ENCODE data around the gene LRRC36.

DNA sequence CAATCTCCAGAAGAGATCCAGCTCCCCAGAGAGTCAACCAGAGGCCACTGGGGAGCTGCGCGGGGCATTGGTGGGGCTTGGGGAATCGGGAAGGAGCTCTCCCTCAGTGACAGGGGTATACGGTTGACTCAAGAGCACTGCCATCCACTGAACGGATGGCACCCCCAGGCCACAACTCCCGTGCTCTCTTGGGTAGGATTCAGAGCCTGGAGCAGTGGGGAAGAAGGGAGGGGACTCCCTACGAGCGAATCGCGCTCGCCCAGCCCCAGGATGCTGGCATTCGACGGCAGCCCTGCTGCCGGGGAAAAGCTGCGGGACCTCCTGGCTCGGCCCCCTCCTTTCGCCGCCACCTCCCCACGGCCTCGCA is 67.2 kb downstream of the LRRC36 start:
- TF ChIP-seq, protein P1, sequence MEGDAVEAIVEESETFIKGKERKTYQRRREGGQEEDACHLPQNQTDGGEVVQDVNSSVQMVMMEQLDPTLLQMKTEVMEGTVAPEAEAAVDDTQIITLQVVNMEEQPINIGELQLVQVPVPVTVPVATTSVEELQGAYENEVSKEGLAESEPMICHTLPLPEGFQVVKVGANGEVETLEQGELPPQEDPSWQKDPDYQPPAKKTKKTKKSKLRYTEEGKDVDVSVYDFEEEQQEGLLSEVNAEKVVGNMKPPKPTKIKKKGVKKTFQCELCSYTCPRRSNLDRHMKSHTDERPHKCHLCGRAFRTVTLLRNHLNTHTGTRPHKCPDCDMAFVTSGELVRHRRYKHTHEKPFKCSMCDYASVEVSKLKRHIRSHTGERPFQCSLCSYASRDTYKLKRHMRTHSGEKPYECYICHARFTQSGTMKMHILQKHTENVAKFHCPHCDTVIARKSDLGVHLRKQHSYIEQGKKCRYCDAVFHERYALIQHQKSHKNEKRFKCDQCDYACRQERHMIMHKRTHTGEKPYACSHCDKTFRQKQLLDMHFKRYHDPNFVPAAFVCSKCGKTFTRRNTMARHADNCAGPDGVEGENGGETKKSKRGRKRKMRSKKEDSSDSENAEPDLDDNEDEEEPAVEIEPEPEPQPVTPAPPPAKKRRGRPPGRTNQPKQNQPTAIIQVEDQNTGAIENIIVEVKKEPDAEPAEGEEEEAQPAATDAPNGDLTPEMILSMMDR (IDR thresholded peaks at IDR 0.05): no peak
- TF ChIP-seq EP300 (IDR thresholded peaks at IDR 0.05) (no peak), POLR2AphosphoS5 (IDR thresholded peaks at IDR 0.05) (no peak), POLR2A (IDR thresholded peaks at IDR 0.05) (no peak)
